Liver (tissue), 3 donors: ENCODE data around the gene GALNT17.

ENCODE experiments used
- CTCF ChIP-seq: fragments of 150-350 bp; IDR thresholded peaks from 2 replicates; pipeline ENCODE4 v1.5.1; 2017; ENCODE audit warnings: improper control_type of control experiment, low read depth, low read length; ENCODE audit not compliant: missing input control
- NR2F2 ChIP-seq: IDR thresholded peaks from 2 replicates; pipeline ENCODE4 v1.6.1; 2016; ENCODE audit warnings: antibody characterized with exemption
- YY1 ChIP-seq: IDR thresholded peaks from 2 replicates; pipeline ENCODE4 v1.6.1; 2016; ENCODE audit warnings: antibody characterized with exemption, mild to moderate bottlenecking
- donor health status: healthy.
- donor health status: healthy.

GRCh38 chr7:71470830-71471229 is 338.9 kb downstream of the GALNT17 start:
- TF ChIP-seq YY1 (no peak), CTCF (no peak), NR2F2 (no peak)
